ENCODE results near the gene RALGAPA2.
A peak's percentile ranks its signal among the peaks of the same experiment; 100 is the strongest.

RALGAPA2 gene

GRCh38 chr20:20604357-20604756 lies 108.1 kb downstream of the RALGAPA2 start:
- H3K27ac ChIP-seq: no peak overlapping the region
- TF ChIP-seq ZFX (IDR thresholded peaks at IDR 0.05; ENCODE audit: borderline replicate concordance): no peak
- TF ChIP-seq CTCF (IDR thresholded peaks at IDR 0.05): no peak

- no peak overlapping the region for H3K27ac ChIP-seq
- TF ChIP-seq ZFX (IDR thresholded peaks at IDR 0.05; ENCODE audit: borderline replicate concordance) (no peak), CTCF (IDR thresholded peaks at IDR 0.05) (no peak)
These were observed 109.0 kb downstream of the RALGAPA2 start for GRCh38 chr20:20603339-20603990.

GRCh38 chr20:20597966-20598365 lies 114.5 kb downstream of the RALGAPA2 start:
- H3K27ac ChIP-seq: no peak overlapping the region
- TF ChIP-seq ZFX (IDR thresholded peaks at IDR 0.05; ENCODE audit: borderline replicate concordance): no peak
- TF ChIP-seq CTCF (IDR thresholded peaks at IDR 0.05): no peak

GRCh38 chr20:20594171-20594530 lies 118.3 kb downstream of the RALGAPA2 start:
- no peak for TF ChIP-seq ZFX (IDR thresholded peaks at IDR 0.05; ENCODE audit: borderline replicate concordance)
- no peak for TF ChIP-seq CTCF (IDR thresholded peaks at IDR 0.05)
- H3K27ac ChIP-seq: no peak overlapping the region

- H3K27ac ChIP-seq: no peak overlapping the region
- TF ChIP-seq ZFX (IDR thresholded peaks at IDR 0.05; ENCODE audit: borderline replicate concordance): no peak
- peak; percentile 74 for TF ChIP-seq CTCF (IDR thresholded peaks at IDR 0.05)
These were observed 118.8 kb downstream of the RALGAPA2 start for GRCh38 chr20:20593447-20594170.

- no peak for TF ChIP-seq ZFX (IDR thresholded peaks at IDR 0.05; ENCODE audit: borderline replicate concordance)
- no peak for TF ChIP-seq CTCF (IDR thresholded peaks at IDR 0.05)
- no peak overlapping the region for H3K27ac ChIP-seq
These were observed 127.3 kb downstream of the RALGAPA2 start for GRCh38 chr20:20585146-20585545.

- no peak overlapping the region for H3K27ac ChIP-seq
- no peak for TF ChIP-seq CTCF (IDR thresholded peaks at IDR 0.05)
- TF ChIP-seq ZFX (IDR thresholded peaks at IDR 0.05; ENCODE audit: borderline replicate concordance): no peak
These were observed 129.7 kb downstream of the RALGAPA2 start for GRCh38 chr20:20582734-20583133.
